ENCODE measurements around the gene ASTN2.

DNA sequence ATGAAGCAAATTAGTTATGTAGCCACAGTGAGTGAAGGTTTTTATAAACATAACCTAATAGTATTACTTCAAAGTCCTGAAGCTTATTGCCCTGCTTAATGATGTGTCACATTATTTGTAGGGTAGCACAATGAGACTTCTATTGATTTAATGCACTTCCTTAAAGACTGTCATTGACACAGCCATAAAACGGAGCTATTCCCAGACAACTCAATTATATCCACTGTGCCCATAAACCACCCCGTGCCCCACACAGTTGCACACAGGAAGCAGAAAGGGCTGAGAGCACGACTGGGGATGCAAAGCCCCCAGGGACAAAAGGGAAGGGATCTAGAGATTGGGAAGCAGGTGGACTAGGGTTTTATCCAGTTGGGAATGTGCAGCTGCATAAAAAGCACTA, 690.7 kb downstream of the ASTN2 start:
- TF ChIP-seq, protein P1, sequence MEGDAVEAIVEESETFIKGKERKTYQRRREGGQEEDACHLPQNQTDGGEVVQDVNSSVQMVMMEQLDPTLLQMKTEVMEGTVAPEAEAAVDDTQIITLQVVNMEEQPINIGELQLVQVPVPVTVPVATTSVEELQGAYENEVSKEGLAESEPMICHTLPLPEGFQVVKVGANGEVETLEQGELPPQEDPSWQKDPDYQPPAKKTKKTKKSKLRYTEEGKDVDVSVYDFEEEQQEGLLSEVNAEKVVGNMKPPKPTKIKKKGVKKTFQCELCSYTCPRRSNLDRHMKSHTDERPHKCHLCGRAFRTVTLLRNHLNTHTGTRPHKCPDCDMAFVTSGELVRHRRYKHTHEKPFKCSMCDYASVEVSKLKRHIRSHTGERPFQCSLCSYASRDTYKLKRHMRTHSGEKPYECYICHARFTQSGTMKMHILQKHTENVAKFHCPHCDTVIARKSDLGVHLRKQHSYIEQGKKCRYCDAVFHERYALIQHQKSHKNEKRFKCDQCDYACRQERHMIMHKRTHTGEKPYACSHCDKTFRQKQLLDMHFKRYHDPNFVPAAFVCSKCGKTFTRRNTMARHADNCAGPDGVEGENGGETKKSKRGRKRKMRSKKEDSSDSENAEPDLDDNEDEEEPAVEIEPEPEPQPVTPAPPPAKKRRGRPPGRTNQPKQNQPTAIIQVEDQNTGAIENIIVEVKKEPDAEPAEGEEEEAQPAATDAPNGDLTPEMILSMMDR (IDR thresholded peaks at IDR 0.05), result no peak
- TF ChIP-seq POLR2A (IDR thresholded peaks at IDR 0.05), result no peak

Data from right lobe of liver (tissue), 4 donors.